Activated effector memory CD4-positive, alpha-beta T cell treated with anti-CD3 and anti-CD28 coated beads, Interleukin-2, amount 50 U/mL, for 16 hours (primary cell): ENCODE results near the gene KRTAP5-3.
"Not testable (repeated sequence)": the region's sequence is repeated elsewhere in the genome, so short reads cannot be mapped to it uniquely, and the experiment has no call there.

Experiments used
- DNase-seq: peaks from one replicate; pipeline ENCODE4 v3.0.0-alpha.2; 2020

Gene KRTAP5-3

GRCh38 chr11:1607901-1608300 is 362 bp downstream of the KRTAP5-3 start:
- DNase-seq: not testable (repeated sequence)

- not testable (repeated sequence) for DNase-seq
Measured at GRCh38 chr11:1607156-1607845, 962 bp downstream of the KRTAP5-3 start.

DNA sequence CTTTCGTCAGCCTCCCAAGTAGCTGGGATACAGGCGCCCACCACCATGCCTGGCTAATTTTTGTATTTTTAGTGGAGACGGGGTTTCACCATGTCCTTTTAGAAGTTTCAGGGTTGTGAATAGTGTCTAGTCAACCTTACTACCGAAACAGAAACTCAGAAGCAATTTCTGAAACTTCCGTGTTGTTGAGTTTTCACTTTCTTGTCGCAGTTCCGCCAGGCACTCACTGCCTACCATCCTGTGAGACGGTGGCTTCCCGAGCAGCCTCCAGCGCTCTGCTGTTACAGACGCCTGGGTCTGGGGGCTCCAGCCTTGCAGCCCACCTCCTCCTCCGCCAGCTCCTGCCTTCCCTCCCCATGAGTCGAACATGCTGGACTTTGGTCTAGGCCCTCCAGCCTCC is 2.3 kb downstream of the KRTAP5-3 start:
- not testable (repeated sequence) for DNase-seq

DNA sequence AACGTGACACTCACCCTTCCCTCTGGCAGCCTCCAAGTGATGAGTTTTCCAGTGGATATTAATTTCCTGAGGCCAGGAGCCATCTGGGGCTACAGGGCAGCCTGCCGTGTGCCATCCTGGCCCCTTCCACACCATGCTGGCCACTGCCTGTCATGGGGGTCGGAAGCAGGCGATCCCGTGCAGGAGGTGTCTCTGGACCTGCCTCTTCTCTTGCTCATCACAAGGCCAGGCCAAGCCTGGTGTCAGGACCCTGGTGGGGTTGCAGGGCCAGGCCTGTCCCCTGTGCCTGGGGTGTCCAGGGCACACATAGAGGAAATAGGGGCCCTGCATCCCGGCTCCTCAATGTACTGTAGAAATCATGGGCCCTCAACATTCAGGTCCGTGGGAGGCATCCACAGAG is 3.6 kb downstream of the KRTAP5-3 start:
- no peak for DNase-seq

DNA sequence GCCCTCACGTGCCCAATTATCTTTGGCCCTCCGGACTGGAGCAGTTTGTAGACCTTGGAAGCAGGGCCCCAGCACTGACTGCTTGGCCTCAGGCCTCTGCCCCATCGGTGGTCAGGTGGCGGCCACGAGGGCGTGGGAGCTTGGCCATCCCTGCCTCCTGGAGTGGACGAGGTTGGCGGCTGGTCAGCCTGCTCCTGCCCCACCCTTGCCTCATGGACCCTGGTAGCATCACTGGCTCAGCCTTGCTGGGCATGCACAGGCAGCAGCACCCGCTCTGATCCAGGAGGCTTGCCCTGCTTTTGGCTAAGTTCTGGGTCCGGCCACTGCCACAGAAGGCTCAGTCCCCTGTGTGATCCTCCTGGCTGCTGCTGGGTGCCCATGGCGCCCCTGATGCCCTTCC is 4.1 kb downstream of the KRTAP5-3 start:
- DNase-seq: no peak

- no peak for DNase-seq
Measured at GRCh38 chr11:1603629-1604028, 4.6 kb downstream of the KRTAP5-3 start.

GRCh38 chr11:1601663-1602062 is 6.6 kb downstream of the KRTAP5-3 start:
- DNase-seq: not testable (repeated sequence)

- DNase-seq: no peak
Measured at GRCh38 chr11:1600626-1601025, 7.6 kb downstream of the KRTAP5-3 start.

DNA sequence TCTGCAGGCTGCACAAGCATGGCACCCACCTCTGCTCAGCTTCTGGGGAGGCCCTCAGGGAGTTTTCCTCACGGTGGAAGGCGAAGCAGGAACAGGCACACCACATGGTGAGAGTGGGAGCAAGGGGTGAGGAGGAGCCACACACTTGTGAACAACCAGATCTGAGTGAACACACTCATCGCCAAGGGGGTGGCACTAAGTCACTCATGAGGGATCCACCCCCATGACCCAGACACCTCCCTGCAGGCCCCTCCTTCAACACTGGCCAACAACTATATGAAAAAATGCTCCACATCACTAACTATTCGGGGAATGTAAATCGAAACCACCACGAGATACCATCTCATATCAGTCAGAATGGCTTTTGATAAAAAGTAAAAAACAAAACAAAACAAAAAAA is 9.4 kb downstream of the KRTAP5-3 start:
- no peak for DNase-seq

GRCh38 chr11:1598406-1598805 is 9.9 kb downstream of the KRTAP5-3 start:
- DNase-seq: not testable (repeated sequence)

- DNase-seq: no peak
Measured at GRCh38 chr11:1597994-1598380, 10.3 kb downstream of the KRTAP5-3 start, which contains the start of gene KRTAP5-2. TSS of gene KRTAP5-2 (minus strand) at chr11:1598294. CDS start at chr11:1598250, 44 bp downstream.

GRCh38 chr11:1597331-1597993 is 10.8 kb downstream of the KRTAP5-3 start:
- no peak for DNase-seq

DNA sequence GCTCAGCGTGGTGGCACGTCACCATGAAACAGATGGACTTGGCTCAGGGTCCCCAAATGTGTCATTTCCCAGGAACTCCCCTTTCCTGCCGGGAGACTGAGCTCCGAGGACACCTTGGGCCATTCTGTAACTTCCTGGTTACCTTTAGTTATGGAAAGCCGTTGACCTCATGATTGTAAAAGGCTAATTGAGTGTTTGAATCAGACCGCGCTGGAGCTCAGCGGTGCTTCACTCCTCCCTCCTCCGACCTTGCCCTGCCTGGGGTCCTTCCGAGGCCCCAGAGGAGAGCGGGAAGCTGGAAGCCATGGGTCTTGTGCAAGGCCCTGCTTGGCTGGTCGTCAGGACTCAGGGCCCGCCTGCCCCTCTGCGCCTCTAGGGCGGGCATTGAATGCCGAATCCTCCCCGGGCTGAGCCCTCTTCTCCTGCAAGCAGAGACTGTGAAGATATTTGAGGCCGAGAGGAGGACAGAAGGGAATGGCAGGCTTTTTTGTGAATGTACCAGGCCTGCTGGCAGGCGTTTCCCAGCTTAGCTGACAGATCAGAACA is 11.6 kb downstream of the KRTAP5-3 start:
- DNase-seq: not testable (repeated sequence)

DNA sequence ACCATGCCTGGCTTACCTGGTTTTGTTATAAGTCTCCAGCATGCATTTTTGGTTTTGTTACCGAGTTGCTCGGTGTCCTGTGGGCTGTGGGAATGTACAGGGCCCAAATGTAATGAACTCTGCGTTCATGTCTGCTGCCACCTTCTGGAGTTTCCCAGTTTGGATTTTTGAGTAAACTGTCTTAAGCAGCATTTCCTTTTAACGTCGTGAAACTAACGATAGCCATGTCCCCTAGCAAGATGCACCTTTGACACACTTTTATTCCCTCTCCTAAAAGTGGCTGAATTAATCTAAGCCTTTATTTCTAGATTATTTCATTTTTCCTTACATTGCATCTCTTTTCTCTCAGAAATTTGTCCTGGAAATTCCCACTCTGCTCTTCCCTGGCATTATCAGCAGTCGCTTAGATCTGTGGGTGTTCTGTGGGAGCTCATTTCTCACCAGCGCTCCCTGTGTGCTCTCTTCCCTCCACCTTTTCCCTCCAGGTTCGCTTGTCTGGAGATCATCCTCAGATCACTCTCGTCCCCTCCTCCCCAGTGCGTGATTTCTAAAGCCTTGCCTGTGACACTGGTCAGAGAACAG is 12.2 kb downstream of the KRTAP5-3 start:
- not testable (repeated sequence) for DNase-seq

- DNase-seq: peak; percentile 2
Measured at GRCh38 chr11:1592628-1593027, 15.6 kb downstream of the KRTAP5-3 start.

- DNase-seq: no peak
Measured at GRCh38 chr11:1589996-1590395, 18.3 kb downstream of the KRTAP5-3 start.

- DNase-seq: not testable (repeated sequence)
Measured at GRCh38 chr11:1589191-1589963, 18.9 kb downstream of the KRTAP5-3 start.

- no peak for DNase-seq
Measured at GRCh38 chr11:1586699-1587098, 21.6 kb downstream of the KRTAP5-3 start.

- DNase-seq: not testable (repeated sequence)
Measured at GRCh38 chr11:1584661-1585370, 23.4 kb downstream of the KRTAP5-3 start, which contains the start of gene KRTAP5-1. TSS of gene KRTAP5-1 (minus strand) at chr11:1585283. CDS start at chr11:1585249, 34 bp downstream.

DNA sequence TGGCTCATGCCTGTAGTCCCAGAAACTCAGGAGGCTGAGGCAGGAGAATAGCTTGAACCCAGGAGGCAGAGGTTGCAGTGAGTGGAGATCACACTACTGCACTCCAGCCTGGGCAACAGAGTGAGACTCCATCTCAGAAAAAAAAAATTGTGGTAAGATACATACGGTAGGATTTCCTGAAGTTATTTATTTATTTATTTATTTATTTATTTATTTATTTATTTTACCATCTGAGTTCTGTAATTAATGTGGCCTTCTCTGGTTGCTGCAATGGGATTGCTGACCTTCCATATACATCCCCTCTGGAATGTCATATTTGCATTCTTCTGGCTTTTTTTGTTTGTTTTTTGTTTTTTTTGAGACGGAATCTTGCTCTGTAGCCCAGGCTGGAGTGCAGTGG is 25.4 kb downstream of the KRTAP5-3 start:
- not testable (repeated sequence) for DNase-seq

GRCh38 chr11:1581976-1582375 is 26.3 kb downstream of the KRTAP5-3 start:
- no peak for DNase-seq

DNA sequence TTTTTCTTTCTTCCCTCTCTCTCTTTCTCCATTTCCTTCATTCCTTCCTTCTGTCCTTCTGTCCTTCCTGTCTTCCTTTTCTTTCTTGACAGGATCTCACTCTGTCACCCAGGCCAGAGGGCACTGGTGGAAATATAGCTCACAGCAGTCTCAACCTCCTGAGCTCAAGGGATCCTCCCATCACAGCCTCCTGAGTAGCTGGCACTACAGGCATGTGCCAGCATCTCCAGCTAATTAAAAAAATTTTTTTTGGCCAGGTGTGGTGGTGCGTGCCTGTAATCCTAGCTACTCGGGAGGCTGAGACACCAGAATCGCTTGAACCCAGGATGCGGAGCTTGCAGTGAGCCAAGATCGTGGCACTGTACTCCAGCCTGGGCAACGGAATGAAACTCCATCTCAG is 31.4 kb downstream of the KRTAP5-3 start:
- DNase-seq: peak; percentile 9
